MM.1S (cell line): Measurements from ENCODE around the gene PI4K2A.

Source experiments
- DNase-seq: peaks from one replicate; pipeline ENCODE4 v3.0.0-alpha.2; 2015
- H2AFZ ChIP-seq: fragments of 300-600 bp; sonication (generic); 2 replicates; pipeline ENCODE4 v1.6.0; 2016; ENCODE audit warnings: antibody characterized with exemption, low read length
- H3F3A ChIP-seq: fragments of 300-600 bp; sonication (generic); 2 replicates; pipeline ENCODE4 v1.6.1; 2016; ENCODE audit warnings: mild to moderate bottlenecking, antibody characterized with exemption, low read length, moderate library complexity, mixed read lengths; ENCODE audit not compliant: insufficient read depth
- H3K27ac ChIP-seq: fragments of 300-600 bp; sonication (generic); 2 replicates; pipeline ENCODE4 v1.5.1; 2016; ENCODE audit warnings: mild to moderate bottlenecking, low read length
- H3K27me3 ChIP-seq: fragments of 300-600 bp; sonication (generic); replicated peaks from 2 replicates; pipeline ENCODE4 v1.6.0; 2016; ENCODE audit warnings: low read length; ENCODE audit not compliant: insufficient read depth
- H3K36me3 ChIP-seq: fragments of 300-600 bp; sonication (generic); replicated peaks from 2 replicates; pipeline ENCODE4 v1.6.1; 2016; ENCODE audit warnings: mild to moderate bottlenecking, low read length, mixed read lengths; ENCODE audit not compliant: insufficient read depth
- H3K4me1 ChIP-seq: fragments of 300-600 bp; sonication (generic); 2 replicates; pipeline ENCODE4 v1.6.1; 2016; ENCODE audit warnings: low read length, mixed read lengths
- H3K4me2 ChIP-seq: fragments of 300-600 bp; sonication (generic); 2 replicates; pipeline ENCODE4 v1.6.0; 2016; ENCODE audit warnings: low read depth, low read length
- H3K4me3 ChIP-seq: fragments of 300-600 bp; sonication (generic); 2 replicates; pipeline ENCODE4 v1.5.1; 2016; ENCODE audit warnings: low read length, mixed read lengths
- H3K79me2 ChIP-seq: fragments of 300-600 bp; sonication (generic); 2 replicates; pipeline ENCODE4 v1.6.1; 2016; ENCODE audit warnings: mixed run types, low read length, mixed read lengths
- H3K9ac ChIP-seq: fragments of 300-600 bp; sonication (generic); 2 replicates; pipeline ENCODE4 v1.6.1; 2016; ENCODE audit warnings: low read length, mixed read lengths
- H3K9me2 ChIP-seq: fragments of 300-600 bp; sonication (generic); replicated peaks from 2 replicates; pipeline ENCODE4 v1.6.1; 2016; ENCODE audit warnings: mild to moderate bottlenecking, low read length, mixed read lengths; ENCODE audit not compliant: insufficient read depth
- H3K9me3 ChIP-seq: fragments of 300-600 bp; sonication (generic); replicated peaks from 2 replicates; pipeline ENCODE4 v1.6.1; 2016; ENCODE audit warnings: mild to moderate bottlenecking, low read length, mixed read lengths; ENCODE audit not compliant: insufficient read depth
- H4K20me1 ChIP-seq: fragments of 300-600 bp; sonication (generic); 2 replicates; pipeline ENCODE4 v1.6.1; 2016; ENCODE audit warnings: mild to moderate bottlenecking, low read length, moderate library complexity, mixed read lengths; ENCODE audit not compliant: insufficient read depth
- EZH2 ChIP-seq: fragments of 300-600 bp; sonication (generic); optimal IDR thresholded peaks from 2 replicates; pipeline ENCODE3; 2017; ENCODE audit warnings: low read depth, mild to moderate bottlenecking, antibody characterized with exemption, low read length, mixed read lengths
- EZH2phosphoT487 ChIP-seq: fragments of 300-600 bp; sonication (generic); IDR thresholded peaks from 2 replicates; pipeline ENCODE4 v1.6.1; 2018; ENCODE audit warnings: antibody characterized with exemption, low read length
- TF ChIP-seq, protein P1 (sequence below): fragments of 300-600 bp; sonication (generic); IDR thresholded peaks from 2 replicates; pipeline ENCODE4 v1.5.1; 2016; ENCODE audit warnings: antibody characterized with exemption, low read length, mixed read lengths

Gene PI4K2A

DNA sequence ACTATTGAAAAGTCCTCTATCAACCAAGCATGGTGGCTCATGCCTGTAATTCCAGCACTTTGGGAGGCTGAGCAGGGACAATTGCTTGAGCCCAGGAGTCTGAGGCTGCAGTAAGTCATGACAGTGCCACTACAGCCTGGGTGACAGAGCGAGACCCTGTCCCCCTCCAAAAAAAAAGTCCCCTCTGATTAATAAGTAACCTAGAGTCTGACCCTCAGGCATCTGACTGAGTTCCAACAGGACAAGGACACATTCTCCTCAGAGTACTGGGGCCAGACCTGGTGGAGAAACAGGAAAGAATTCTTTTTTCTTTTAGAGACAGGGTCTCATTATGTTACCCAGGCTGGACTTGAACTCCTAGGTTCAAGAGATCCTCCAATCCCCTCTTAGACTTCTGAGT lies 17.2 kb upstream of the PI4K2A start:
- H3K9ac ChIP-seq, result no peak overlapping the region
- no peak overlapping the region for H3K4me2 ChIP-seq
- no peaks in the 10 kb centered on the region for H3K4me1 ChIP-seq
- DNase-seq, result no peak
- H3K27ac ChIP-seq, result no peak overlapping the region
- no peaks in the 10 kb centered on the region for H3K27me3 ChIP-seq
- H3K9me3 ChIP-seq, result no peaks in the 10 kb centered on the region
- H3F3A ChIP-seq, result no peaks in the 10 kb centered on the region
- no peaks in the 10 kb centered on the region for H4K20me1 ChIP-seq
- no peaks in the 10 kb centered on the region for H3K9me2 ChIP-seq
- no peaks in the 10 kb centered on the region for H3K79me2 ChIP-seq
- H3K36me3 ChIP-seq, result no peaks in the 10 kb centered on the region
- H2AFZ ChIP-seq, result no peak overlapping the region
- TF ChIP-seq EZH2 (no peak), EZH2phosphoT487 (no peak)
- TF ChIP-seq, protein P1, sequence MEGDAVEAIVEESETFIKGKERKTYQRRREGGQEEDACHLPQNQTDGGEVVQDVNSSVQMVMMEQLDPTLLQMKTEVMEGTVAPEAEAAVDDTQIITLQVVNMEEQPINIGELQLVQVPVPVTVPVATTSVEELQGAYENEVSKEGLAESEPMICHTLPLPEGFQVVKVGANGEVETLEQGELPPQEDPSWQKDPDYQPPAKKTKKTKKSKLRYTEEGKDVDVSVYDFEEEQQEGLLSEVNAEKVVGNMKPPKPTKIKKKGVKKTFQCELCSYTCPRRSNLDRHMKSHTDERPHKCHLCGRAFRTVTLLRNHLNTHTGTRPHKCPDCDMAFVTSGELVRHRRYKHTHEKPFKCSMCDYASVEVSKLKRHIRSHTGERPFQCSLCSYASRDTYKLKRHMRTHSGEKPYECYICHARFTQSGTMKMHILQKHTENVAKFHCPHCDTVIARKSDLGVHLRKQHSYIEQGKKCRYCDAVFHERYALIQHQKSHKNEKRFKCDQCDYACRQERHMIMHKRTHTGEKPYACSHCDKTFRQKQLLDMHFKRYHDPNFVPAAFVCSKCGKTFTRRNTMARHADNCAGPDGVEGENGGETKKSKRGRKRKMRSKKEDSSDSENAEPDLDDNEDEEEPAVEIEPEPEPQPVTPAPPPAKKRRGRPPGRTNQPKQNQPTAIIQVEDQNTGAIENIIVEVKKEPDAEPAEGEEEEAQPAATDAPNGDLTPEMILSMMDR, result no peak
- H3K4me3 ChIP-seq, result no peak overlapping the region

DNA sequence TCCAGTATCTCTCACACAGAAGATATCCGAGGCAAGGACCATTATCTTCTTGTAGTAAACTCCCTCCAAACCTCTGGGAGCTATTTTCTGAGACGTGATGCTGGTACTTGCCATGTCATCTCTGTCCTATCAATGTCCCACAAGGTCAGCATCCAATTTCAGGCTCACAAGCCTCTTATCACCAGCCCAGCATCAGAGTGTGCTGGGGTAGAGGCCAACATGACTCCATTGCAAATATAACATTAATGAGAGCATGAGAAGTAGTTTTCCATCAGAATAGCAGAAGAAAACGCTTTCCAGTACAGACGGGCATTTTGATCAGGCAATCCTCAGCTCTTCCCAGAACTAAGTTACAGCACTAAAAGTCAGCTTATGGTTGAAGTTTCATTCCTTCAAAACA lies 12.7 kb upstream of the PI4K2A start:
- TF ChIP-seq EZH2phosphoT487 (no peak), EZH2 (no peak)
- TF ChIP-seq, protein P1, result no peak
- Histone ChIP-seq H3K4me1 (no peaks in the 10 kb centered on the region), H3K27ac (no peak overlapping the region), H3K4me3 (no peak overlapping the region), H3F3A (no peaks in the 10 kb centered on the region), H2AFZ (no peak overlapping the region), H3K9me3 (no peaks in the 10 kb centered on the region), H3K9ac (no peak overlapping the region), H4K20me1 (no peaks in the 10 kb centered on the region), H3K4me2 (no peak overlapping the region), H3K9me2 (no peaks in the 10 kb centered on the region), H3K79me2 (no peaks in the 10 kb centered on the region), H3K36me3 (no peaks in the 10 kb centered on the region), H3K27me3 (no peaks in the 10 kb centered on the region)
- no peak for DNase-seq

DNA sequence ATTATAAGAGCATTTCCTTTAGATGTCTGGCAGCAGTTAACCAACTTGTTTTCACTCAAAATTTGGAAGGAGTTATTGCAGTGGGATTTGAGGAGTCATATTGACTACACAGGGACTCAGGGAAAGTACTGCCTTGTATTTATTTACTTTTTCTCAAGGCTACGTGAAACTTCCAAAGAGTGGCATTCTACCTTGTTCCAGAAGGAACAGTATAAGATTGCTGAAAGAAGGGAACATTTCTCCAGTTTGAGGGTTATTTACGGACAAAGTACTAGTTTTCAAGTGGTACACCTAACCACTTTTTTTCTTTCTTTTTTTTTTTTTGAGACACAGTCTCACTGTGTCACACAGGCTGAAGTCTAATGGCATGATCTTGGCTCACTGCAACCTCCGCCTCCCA lies 12.2 kb upstream of the PI4K2A start:
- no peak for DNase-seq
- H3K9me3 ChIP-seq, result no peaks in the 10 kb centered on the region
- H2AFZ ChIP-seq, result no peak overlapping the region
- no peaks in the 10 kb centered on the region for H3F3A ChIP-seq
- no peaks in the 10 kb centered on the region for H3K9me2 ChIP-seq
- H3K36me3 ChIP-seq, result no peaks in the 10 kb centered on the region
- no peaks in the 10 kb centered on the region for H3K27me3 ChIP-seq
- H3K27ac ChIP-seq, result no peak overlapping the region
- no peak overlapping the region for H3K4me2 ChIP-seq
- TF ChIP-seq EZH2phosphoT487 (no peak), EZH2 (no peak)
- TF ChIP-seq, protein P1, result no peak
- H3K79me2 ChIP-seq, result no peaks in the 10 kb centered on the region
- H3K9ac ChIP-seq, result no peak overlapping the region
- no peaks in the 10 kb centered on the region for H3K4me1 ChIP-seq
- no peaks in the 10 kb centered on the region for H4K20me1 ChIP-seq
- H3K4me3 ChIP-seq, result no peak overlapping the region

DNA sequence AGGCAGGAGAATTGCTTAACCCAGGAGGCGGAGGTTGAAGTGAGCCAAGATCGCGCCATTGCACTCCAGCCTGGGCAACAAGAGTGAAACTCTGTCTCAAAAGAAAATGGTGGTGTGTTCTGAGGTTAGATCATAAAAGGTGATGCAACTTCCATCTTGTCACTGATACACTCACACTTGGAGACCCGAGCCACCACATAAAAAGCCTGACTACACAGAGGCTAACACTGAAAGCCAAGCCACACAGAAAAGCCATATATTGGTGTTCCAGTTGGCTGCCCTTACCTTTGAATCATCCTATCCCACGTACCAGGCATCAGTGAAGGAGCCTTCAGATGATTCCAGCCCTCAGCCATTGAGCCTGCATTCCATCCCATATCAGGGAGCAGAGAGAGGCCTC lies 11.2 kb upstream of the PI4K2A start:
- H3K36me3 ChIP-seq, result no peaks in the 10 kb centered on the region
- H2AFZ ChIP-seq, result no peak overlapping the region
- no peaks in the 10 kb centered on the region for H3K27me3 ChIP-seq
- no peak overlapping the region for H3K27ac ChIP-seq
- no peaks in the 10 kb centered on the region for H3K79me2 ChIP-seq
- no peak overlapping the region for H3K4me3 ChIP-seq
- TF ChIP-seq, protein P1, result no peak
- TF ChIP-seq EZH2, result no peak
- TF ChIP-seq EZH2phosphoT487, result no peak
- no peaks in the 10 kb centered on the region for H3F3A ChIP-seq
- no peaks in the 10 kb centered on the region for H3K9me3 ChIP-seq
- no peaks in the 10 kb centered on the region for H3K9me2 ChIP-seq
- no peak overlapping the region for H3K4me2 ChIP-seq
- no peak overlapping the region for H3K9ac ChIP-seq
- no peaks in the 10 kb centered on the region for H4K20me1 ChIP-seq
- no peaks in the 10 kb centered on the region for H3K4me1 ChIP-seq
- no peak for DNase-seq
